ENCODE measurements around the gene TAF7L. TPM values are rescaled to one million over a fixed set of nuclear protein-coding genes. Genes with fewer than 3 reads are reported as not detected.

The TAF7L gene
- polyA plus RNA-seq, 1 of the 3 experiments (the other 2 are of a cell fraction): 0.38 TPM

- no peaks in the 10 kb centered on the region for H3K79me2 ChIP-seq (ENCODE audit: insufficient read depth)
- H3K4me1 ChIP-seq (ENCODE audit: control insufficient read depth in 1 of 2, insufficient read depth in 2 of 2, low read depth in 1 of 2, low read length in 1 of 2): no peaks in the 10 kb centered on the region; a peak in 1 of 4 replicates
- no peak overlapping the region for H3K4me2 ChIP-seq
- no peak overlapping the region for H3K4me3 ChIP-seq (ENCODE audit: low read depth in 2 of 2, low read length in 1 of 2)
- H3K36me3 ChIP-seq (replicated peaks in 1 of 2; ENCODE audit: control insufficient read depth in 1 of 2, insufficient read depth in 2 of 2, low read length in 1 of 2): no peaks in the 10 kb centered on the region
- H3K27ac ChIP-seq (ENCODE audit: low read depth in 2 of 2, low read length in 1 of 2): peak overlapping the region in 1 of 2 experiments; percentile 15; a peak in 1 of 4 replicates
- ChIA-PET CTCF (interaction anchor here (0.5 kb wide), 1 partner anchor 9 kb away, joined by 3 read pairs; no protein-coding TSS in a partner anchor), POLR2A (no interaction called here)
- H3F3A ChIP-seq (replicated peaks; ENCODE audit: insufficient read depth): no peaks in the 10 kb centered on the region
- H3K27me3 ChIP-seq (ENCODE audit: insufficient read depth): no peaks in the 10 kb centered on the region; the same call in 1 of the 2 replicates
- H3K9me3 ChIP-seq: no peaks in the 10 kb centered on the region
- no peaks in the 10 kb centered on the region for H4K20me1 ChIP-seq (ENCODE audit: insufficient read depth)
- no peak overlapping the region for H2AFZ ChIP-seq (ENCODE audit: low read depth)
- H3K9me2 ChIP-seq: no peaks in the 10 kb centered on the region
- 43% methylated on average over 1 of the region's 1 CpG for WGBS (ENCODE audit: low lambda C conversion rate)
- TF ChIP-seq POLR2AphosphoS5 (IDR thresholded peaks at IDR 0.05; ENCODE audit: low read depth, low read length) (no peak), SIN3A (IDR thresholded peaks at IDR 0.05; ENCODE audit: borderline replicate concordance, low read depth, low read length) (no peak), CTCF (IDR thresholded peaks at IDR 0.05) (no peak), USF1 (IDR thresholded peaks at IDR 0.05; ENCODE audit: borderline replicate concordance, low read depth) (no peak), RAD21 (IDR thresholded peaks at IDR 0.05; ENCODE audit: low read length) (no peak)
- DNase-seq: no peak
- H3K9ac ChIP-seq: no peak overlapping the region
Observed at GRCh38 chrX:101231080-101231479, 60.1 kb downstream of the TAF7L start.

GRCh38 chrX:101230636-101231035 lies 60.5 kb downstream of the TAF7L start:
- H3K4me3 ChIP-seq (ENCODE audit: low read depth in 2 of 2, low read length in 1 of 2): no peak overlapping the region
- no peaks in the 10 kb centered on the region for H3F3A ChIP-seq (replicated peaks; ENCODE audit: insufficient read depth)
- DNase-seq: no peak
- TF ChIP-seq MEF2A (IDR thresholded peaks at IDR 0.05; ENCODE audit: borderline replicate concordance, low read depth) (no peak), NRF1 (IDR thresholded peaks at IDR 0.05; ENCODE audit: low read depth, low read length) (no peak), CHD2 (IDR thresholded peaks at IDR 0.05; ENCODE audit: low read length, partially characterized antibody) (no peak), YY1 (IDR thresholded peaks at IDR 0.05; ENCODE audit: low read depth) (no peak), FOSL2 (IDR thresholded peaks at IDR 0.05; ENCODE audit: borderline replicate concordance, low read depth) (no peak), JUND (IDR thresholded peaks at IDR 0.05) (peak; percentile 16; the same call in 1 of the 2 replicates), RXRA (IDR thresholded peaks at IDR 0.05; ENCODE audit: borderline replicate concordance, low read depth) (no peak), USF1 (IDR thresholded peaks at IDR 0.05; ENCODE audit: borderline replicate concordance, low read depth) (no peak), PBX3 (IDR thresholded peaks at IDR 0.05) (peak; percentile 37; the same call in 1 of the 2 replicates)
- H3K4me2 ChIP-seq: no peak overlapping the region
- peak overlapping the region in 1 of 2 experiments; percentile 15; a peak in 2 of 4 replicates for H3K27ac ChIP-seq (ENCODE audit: low read depth in 2 of 2, low read length in 1 of 2)
- no peaks in the 10 kb centered on the region; the same call in 1 of the 2 replicates for H3K27me3 ChIP-seq (ENCODE audit: insufficient read depth)
- no peak overlapping the region for H3K9ac ChIP-seq
- no peaks in the 10 kb centered on the region for H3K79me2 ChIP-seq (ENCODE audit: insufficient read depth)
- no peaks in the 10 kb centered on the region for H3K36me3 ChIP-seq (replicated peaks in 1 of 2; ENCODE audit: control insufficient read depth in 1 of 2, insufficient read depth in 2 of 2, low read length in 1 of 2)
- 37% methylated on average over 2 of the region's 2 CpGs for WGBS (ENCODE audit: low lambda C conversion rate)
- no peaks in the 10 kb centered on the region for H3K9me2 ChIP-seq
- no peaks in the 10 kb centered on the region for H3K9me3 ChIP-seq
- H2AFZ ChIP-seq (ENCODE audit: low read depth): no peak overlapping the region
- H3K4me1 ChIP-seq (ENCODE audit: control insufficient read depth in 1 of 2, insufficient read depth in 2 of 2, low read depth in 1 of 2, low read length in 1 of 2): no peaks in the 10 kb centered on the region; a peak in 1 of 4 replicates
- CTCF ChIA-PET: no interaction called here
- POLR2A ChIA-PET: no interaction called here
- H4K20me1 ChIP-seq (ENCODE audit: insufficient read depth): no peaks in the 10 kb centered on the region
